ENCODE measurements around the gene RARS2. TPM values are rescaled to one million over a fixed set of nuclear protein-coding genes. Genes with fewer than 3 reads are reported as not detected.

The RARS2 gene
- total and polyA plus RNA-seq, 2 experiments from 2014 or later: 31.8 to 38.5 TPM

DNA sequence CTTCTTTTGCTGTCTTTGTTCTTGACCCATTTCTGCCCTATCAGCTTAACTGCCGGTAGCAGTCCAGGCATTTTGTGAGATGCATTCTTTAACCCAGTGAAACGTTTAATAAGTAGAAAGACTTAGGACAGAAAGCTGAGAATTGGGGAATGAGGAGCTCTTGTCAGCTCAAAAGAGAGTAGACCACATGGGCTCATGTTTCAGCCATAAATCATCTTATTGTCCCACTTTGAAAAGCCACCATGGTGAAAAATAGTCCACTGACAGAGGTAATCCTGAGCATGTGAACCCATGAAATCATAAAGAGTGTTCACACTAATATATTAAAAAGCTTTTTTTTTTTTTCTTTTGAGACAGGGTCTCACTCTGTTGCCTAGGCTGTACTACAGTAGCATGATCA is 16.4 kb upstream of the RARS2 start:
- no peaks in the 10 kb centered on the region for H3K9me2 ChIP-seq (ENCODE audit: insufficient read depth)
- no peak overlapping the region for H3K4me2 ChIP-seq
- Mint-ChIP-seq H3K4me3 (no peak overlapping the region), H3K27ac (no peak overlapping the region), H3K27me3 (ENCODE audit: insufficient read depth, low read depth, poor library complexity) (no peaks in the 10 kb centered on the region), H3K4me1 (peaks cover 20% of the 10 kb centered on the region), H3K36me3 (ENCODE audit: low read depth) (peaks cover 23% of the 10 kb centered on the region; the same call in 2 of the 3 replicates), H3K9me3 (no peaks in the 10 kb centered on the region)
- ATAC-seq (no peak), DNase-seq (ENCODE audit: low spot score) (no peak)
- peaks cover 16% of the 10 kb centered on the region for H3K4me1 ChIP-seq (ENCODE audit: insufficient read depth)
- no peak overlapping the region for H3K4me3 ChIP-seq
- no peaks in the 10 kb centered on the region for H3F3A ChIP-seq (replicated peaks; ENCODE audit: low read depth)
- no peaks in the 10 kb centered on the region for H3K79me2 ChIP-seq (replicated peaks; ENCODE audit: insufficient read depth)
- peaks cover 18% of the 10 kb centered on the region; the same call in 1 of the 2 replicates for H3K36me3 ChIP-seq (ENCODE audit: insufficient read depth)
- H3K27me3 ChIP-seq (ENCODE audit: insufficient read depth): no peaks in the 10 kb centered on the region
- H4K20me1 ChIP-seq (replicated peaks; ENCODE audit: insufficient read depth): no peaks in the 10 kb centered on the region
- no peak overlapping the region for H3K27ac ChIP-seq (ENCODE audit: low read depth)
- H2AFZ ChIP-seq: no peak overlapping the region
- TF ChIP-seq NANOG (IDR thresholded peaks at IDR 0.05; ENCODE audit: borderline replicate concordance) (no peak), CREB1 (CRISPR knock-in tag; IDR thresholded peaks at IDR 0.05; ENCODE audit: low read depth) (no peak), REST (IDR thresholded peaks at IDR 0.05; ENCODE audit: unreplicated experiment) (no peak), JUNB (IDR thresholded peaks at IDR 0.05; ENCODE audit: unreplicated experiment) (no peak), EZH2phosphoT487 (IDR thresholded peaks at IDR 0.05; ENCODE audit: unreplicated experiment) (no peak), ZNF114 (CRISPR knock-in tag; IDR thresholded peaks at IDR 0.05) (no peak), ZNF462 (CRISPR knock-in tag; IDR thresholded peaks at IDR 0.05) (no peak), EZH2 (IDR thresholded peaks at IDR 0.05; ENCODE audit: low read depth, unreplicated experiment) (no peak), ZNF331 (CRISPR knock-in tag; IDR thresholded peaks at IDR 0.05; ENCODE audit: low read depth) (no peak), POLR2AphosphoS5 (IDR thresholded peaks at IDR 0.05; ENCODE audit: low read depth) (no peak), STAT1 (IDR thresholded peaks at IDR 0.05; ENCODE audit: unreplicated experiment) (no peak)
- TF ChIP-seq, protein P1, sequence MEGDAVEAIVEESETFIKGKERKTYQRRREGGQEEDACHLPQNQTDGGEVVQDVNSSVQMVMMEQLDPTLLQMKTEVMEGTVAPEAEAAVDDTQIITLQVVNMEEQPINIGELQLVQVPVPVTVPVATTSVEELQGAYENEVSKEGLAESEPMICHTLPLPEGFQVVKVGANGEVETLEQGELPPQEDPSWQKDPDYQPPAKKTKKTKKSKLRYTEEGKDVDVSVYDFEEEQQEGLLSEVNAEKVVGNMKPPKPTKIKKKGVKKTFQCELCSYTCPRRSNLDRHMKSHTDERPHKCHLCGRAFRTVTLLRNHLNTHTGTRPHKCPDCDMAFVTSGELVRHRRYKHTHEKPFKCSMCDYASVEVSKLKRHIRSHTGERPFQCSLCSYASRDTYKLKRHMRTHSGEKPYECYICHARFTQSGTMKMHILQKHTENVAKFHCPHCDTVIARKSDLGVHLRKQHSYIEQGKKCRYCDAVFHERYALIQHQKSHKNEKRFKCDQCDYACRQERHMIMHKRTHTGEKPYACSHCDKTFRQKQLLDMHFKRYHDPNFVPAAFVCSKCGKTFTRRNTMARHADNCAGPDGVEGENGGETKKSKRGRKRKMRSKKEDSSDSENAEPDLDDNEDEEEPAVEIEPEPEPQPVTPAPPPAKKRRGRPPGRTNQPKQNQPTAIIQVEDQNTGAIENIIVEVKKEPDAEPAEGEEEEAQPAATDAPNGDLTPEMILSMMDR (conservative IDR thresholded peaks at IDR 0.05; ENCODE audit: low read depth in 2 of 2): no peak
- TF ChIP-seq, protein P2, sequence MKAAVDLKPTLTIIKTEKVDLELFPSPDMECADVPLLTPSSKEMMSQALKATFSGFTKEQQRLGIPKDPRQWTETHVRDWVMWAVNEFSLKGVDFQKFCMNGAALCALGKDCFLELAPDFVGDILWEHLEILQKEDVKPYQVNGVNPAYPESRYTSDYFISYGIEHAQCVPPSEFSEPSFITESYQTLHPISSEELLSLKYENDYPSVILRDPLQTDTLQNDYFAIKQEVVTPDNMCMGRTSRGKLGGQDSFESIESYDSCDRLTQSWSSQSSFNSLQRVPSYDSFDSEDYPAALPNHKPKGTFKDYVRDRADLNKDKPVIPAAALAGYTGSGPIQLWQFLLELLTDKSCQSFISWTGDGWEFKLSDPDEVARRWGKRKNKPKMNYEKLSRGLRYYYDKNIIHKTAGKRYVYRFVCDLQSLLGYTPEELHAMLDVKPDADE (IDR thresholded peaks at IDR 0.05): no peak
